HUES6 (cell line): ENCODE data around the gene VAV2.

ENCODE experiments used
- H3K27ac ChIP-seq: 2 replicates; pipeline ENCODE4 v1.7.0; 2013; ENCODE audit warnings: low read depth, mild to moderate bottlenecking, low read length, inconsistent platforms
- H3K27me3 ChIP-seq: 2 replicates; pipeline ENCODE4 v1.6.1; 2013; ENCODE audit warnings: low read length; ENCODE audit not compliant: control insufficient read depth, insufficient read depth
- H3K36me3 ChIP-seq: 2 replicates; pipeline ENCODE4 v1.6.1; 2013; ENCODE audit warnings: low read length; ENCODE audit not compliant: control insufficient read depth, insufficient read depth
- H3K4me1 ChIP-seq: 2 replicates; pipeline ENCODE4 v1.6.1; 2013; ENCODE audit warnings: low read length; ENCODE audit not compliant: control insufficient read depth, insufficient read depth
- H3K4me3 ChIP-seq: 2 replicates; pipeline ENCODE4 v1.5.1; 2013; ENCODE audit warnings: low read depth, low read length
- H3K9ac ChIP-seq: one replicate; pipeline ENCODE4 v1.6.1; 2013; ENCODE audit warnings: mild to moderate bottlenecking, low read length
- H3K9me3 ChIP-seq: 2 replicates; pipeline ENCODE4 v1.6.1; 2013; ENCODE audit warnings: low read depth, low read length; ENCODE audit not compliant: control insufficient read depth, insufficient read depth

The VAV2 gene, protein sequence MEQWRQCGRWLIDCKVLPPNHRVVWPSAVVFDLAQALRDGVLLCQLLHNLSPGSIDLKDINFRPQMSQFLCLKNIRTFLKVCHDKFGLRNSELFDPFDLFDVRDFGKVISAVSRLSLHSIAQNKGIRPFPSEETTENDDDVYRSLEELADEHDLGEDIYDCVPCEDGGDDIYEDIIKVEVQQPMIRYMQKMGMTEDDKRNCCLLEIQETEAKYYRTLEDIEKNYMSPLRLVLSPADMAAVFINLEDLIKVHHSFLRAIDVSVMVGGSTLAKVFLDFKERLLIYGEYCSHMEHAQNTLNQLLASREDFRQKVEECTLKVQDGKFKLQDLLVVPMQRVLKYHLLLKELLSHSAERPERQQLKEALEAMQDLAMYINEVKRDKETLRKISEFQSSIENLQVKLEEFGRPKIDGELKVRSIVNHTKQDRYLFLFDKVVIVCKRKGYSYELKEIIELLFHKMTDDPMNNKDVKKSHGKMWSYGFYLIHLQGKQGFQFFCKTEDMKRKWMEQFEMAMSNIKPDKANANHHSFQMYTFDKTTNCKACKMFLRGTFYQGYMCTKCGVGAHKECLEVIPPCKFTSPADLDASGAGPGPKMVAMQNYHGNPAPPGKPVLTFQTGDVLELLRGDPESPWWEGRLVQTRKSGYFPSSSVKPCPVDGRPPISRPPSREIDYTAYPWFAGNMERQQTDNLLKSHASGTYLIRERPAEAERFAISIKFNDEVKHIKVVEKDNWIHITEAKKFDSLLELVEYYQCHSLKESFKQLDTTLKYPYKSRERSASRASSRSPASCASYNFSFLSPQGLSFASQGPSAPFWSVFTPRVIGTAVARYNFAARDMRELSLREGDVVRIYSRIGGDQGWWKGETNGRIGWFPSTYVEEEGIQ

DNA sequence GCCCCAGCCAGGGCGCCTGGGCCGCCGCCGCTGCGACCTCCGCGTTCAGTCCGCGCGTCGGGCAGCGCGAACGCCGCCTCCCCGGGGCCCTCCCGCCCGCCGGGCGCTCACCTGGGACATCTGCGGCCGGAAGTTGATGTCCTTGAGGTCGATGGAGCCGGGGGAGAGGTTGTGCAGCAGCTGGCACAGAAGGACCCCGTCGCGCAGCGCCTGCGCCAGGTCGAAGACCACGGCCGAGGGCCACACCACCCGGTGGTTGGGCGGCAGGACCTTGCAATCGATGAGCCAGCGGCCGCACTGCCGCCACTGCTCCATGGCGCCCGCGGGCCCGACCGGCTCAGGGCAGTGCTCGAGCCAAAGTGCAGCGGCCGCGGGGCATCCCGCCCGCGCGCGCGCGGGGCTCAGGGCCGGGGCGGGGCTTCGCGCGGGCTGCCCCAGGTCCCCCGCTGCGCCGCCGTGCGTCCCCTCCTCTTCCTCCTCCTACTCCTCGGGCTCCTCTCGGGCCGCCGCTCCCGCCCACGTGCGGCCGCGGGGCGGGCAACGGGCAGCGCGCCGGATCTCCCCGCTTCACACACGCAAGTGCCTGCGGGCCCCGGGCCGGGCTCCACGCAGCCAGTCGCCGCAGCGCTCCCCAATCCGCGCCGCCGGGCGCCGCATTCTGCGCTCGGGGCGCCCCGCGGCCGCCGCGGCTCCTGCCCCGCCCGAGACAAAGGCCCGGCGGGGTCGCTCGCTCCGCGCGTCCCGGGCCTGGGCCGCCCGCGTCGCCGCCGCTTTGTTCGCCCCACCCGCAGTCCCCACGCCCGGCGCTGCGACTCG lies at the start of gene VAV2:
VAV2 (minus strand) TSS at position 361 of the 816 bp plus-strand sequence; CDS start at position 315, 46 bp downstream.
- Histone ChIP-seq H3K27me3 (peaks cover 3% of the 10 kb centered on the region; the same call in 1 of the 2 replicates), H3K4me1 (peaks cover 26% of the 10 kb centered on the region), H3K36me3 (no peaks in the 10 kb centered on the region), H3K27ac (peak within 1 kb of the TSS; percentile 95), H3K4me3 (peak within 1 kb of the TSS; percentile 96), H3K9ac (peak within 1 kb of the TSS; percentile 86), H3K9me3 (no peaks in the 10 kb centered on the region)

DNA sequence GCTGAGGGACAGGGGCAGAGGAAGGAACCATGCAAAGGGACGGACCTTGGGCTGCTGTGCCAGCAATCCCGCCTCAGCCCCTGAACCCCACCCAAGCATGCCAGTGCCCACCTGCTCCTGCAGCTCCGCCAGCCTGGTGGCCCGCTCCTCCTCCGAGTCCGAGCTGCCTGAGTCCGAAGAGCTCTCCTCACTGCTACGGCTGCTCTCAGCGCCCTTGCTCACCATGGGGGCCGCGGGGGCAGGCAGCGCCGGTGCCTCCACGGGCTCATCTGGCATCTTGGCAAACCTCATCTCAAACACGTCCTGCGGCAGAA lies 49.5 kb upstream of the VAV2 start:
- Histone ChIP-seq H3K9me3 (no peaks in the 10 kb centered on the region), H3K4me3 (no peak overlapping the region), H3K4me1 (no peaks in the 10 kb centered on the region), H3K27ac (no peak overlapping the region), H3K27me3 (no peaks in the 10 kb centered on the region), H3K9ac (no peak overlapping the region), H3K36me3 (peaks cover 92% of the 10 kb centered on the region)

DNA sequence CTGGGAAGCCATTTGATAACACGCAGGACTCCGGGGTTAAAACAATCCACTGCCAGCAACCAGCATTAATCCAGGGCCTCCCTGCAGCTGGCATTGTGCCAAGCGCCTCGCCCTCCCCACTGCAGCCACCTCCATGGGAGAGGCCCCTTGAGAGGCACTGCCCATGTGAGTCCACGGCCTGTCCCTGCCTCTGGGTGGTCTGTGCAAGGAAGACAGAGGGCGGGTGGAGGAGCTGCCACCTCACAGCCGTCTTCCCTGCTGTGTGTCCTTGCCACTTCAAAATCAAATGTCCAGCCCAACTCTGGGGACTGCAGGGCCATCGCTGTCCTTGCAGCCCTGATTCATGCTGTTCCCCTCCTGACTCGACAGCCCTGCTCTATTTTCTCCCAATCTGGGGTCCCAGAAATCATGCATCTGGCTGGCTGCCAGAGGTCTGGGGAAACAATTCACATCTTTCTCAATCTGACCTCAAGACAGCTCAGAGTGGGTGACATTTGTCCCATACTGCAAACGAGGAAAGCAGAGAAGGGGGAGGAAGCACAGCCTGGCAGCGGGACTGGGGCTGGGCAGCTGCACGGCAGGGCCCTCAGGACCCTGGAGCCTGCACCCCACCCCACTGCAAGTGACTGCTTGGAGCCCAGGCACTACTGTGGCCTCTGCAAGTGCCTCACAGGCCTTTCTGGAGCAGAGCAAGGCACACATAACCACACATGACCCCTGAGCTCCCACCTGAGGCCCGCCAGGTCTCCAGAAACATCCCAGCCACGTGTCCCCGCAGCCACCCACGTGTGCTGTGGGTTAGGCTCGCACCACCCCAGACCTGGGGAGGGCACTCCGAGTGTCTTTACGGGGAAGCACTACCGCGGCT lies 48.9 kb upstream of the VAV2 start:
- H3K9me3 ChIP-seq, result no peaks in the 10 kb centered on the region
- H3K27ac ChIP-seq, result no peak overlapping the region
- H3K4me1 ChIP-seq, result no peaks in the 10 kb centered on the region
- H3K36me3 ChIP-seq, result peaks cover 91% of the 10 kb centered on the region
- H3K4me3 ChIP-seq, result no peak overlapping the region
- no peaks in the 10 kb centered on the region for H3K27me3 ChIP-seq
- no peak overlapping the region for H3K9ac ChIP-seq

DNA sequence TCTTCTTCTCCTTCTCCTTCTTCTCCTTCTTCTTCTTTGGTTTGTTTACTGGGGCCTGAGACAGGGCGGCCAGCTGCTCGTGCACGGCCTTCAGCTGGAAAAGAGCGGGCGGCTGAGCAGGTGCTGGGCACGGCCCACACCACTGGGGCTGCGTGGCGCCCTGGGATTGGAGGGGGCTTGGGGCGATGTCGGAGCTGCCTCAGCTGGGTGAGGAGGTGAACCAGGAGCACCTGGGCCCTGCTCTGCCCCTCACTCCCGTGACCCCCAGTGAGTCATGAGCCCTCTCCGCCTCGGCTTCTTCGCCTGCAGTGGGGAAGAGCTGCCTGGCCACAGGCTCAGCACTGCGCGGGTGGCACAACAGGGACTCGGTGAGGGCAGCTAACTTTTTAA lies 48.0 kb upstream of the VAV2 start:
- Histone ChIP-seq H3K4me3 (no peak overlapping the region), H3K9ac (no peak overlapping the region), H3K27ac (no peak overlapping the region), H3K27me3 (no peaks in the 10 kb centered on the region), H3K9me3 (no peaks in the 10 kb centered on the region), H3K36me3 (peaks cover 91% of the 10 kb centered on the region), H3K4me1 (no peaks in the 10 kb centered on the region)

DNA sequence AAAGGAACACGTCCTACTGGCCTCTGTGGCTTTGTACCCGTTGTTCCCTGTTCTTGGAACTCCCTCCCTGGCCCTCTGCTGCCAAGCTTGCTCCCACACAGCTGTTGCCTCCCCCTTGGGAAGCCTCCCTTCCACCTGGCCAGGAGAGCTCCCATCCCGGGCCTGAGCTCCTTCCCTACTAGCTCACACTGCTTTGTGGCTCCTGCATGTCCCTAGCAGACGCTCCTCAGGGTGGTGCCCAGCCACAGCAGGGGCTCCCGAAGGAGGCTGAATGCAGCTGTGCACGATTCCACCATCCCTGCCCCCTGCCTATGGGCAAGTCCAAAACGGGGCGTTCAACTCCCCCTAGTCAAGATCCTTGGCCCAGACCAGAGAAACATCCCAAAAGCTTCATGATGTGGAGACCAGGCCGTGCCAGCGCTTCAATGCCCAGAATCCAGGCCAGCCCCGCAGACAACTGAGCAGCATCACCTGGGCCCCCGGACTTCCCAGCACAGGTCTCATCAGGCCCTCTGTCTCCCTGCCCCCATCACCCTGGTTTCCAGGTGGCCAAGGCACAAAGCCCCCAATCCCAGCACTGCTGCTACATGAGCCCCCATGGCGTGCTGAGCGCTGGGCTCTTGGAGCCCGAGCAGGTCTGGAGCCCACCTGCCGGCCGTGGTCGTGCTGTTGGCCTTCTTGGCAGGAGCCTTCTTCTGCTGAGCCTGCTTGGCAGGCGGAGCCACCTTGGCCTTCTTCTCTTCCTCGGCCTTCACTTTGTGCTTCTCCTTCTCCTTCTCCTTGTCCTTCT lies 47.5 kb upstream of the VAV2 start:
- Histone ChIP-seq H3K27me3 (no peaks in the 10 kb centered on the region), H3K27ac (no peak overlapping the region), H3K9me3 (no peaks in the 10 kb centered on the region), H3K4me3 (no peak overlapping the region), H3K36me3 (peaks cover 91% of the 10 kb centered on the region), H3K4me1 (no peaks in the 10 kb centered on the region), H3K9ac (no peak overlapping the region)

DNA sequence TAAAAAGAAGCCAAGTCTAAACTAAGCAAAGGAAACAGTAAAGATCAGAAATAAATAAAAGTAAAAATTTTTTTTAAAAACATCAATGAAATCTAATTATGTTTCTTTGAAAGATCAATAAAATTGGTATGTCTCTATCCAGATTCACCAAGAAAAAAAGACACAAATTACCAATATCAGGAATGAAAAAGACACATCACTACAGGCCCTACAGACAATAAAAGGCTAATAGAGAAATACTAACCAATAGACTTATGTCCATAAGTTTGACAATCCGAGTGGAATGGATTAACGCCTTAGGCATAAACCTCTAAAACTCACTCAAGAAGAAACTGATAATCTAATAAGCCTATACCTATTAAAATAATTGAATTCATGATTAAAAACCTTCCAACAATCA lies 45.5 kb upstream of the VAV2 start:
- Histone ChIP-seq H3K27ac (no peak overlapping the region), H3K4me3 (no peak overlapping the region), H3K36me3 (peaks cover 90% of the 10 kb centered on the region), H3K9ac (no peak overlapping the region), H3K27me3 (no peaks in the 10 kb centered on the region), H3K9me3 (no peaks in the 10 kb centered on the region), H3K4me1 (no peaks in the 10 kb centered on the region)

DNA sequence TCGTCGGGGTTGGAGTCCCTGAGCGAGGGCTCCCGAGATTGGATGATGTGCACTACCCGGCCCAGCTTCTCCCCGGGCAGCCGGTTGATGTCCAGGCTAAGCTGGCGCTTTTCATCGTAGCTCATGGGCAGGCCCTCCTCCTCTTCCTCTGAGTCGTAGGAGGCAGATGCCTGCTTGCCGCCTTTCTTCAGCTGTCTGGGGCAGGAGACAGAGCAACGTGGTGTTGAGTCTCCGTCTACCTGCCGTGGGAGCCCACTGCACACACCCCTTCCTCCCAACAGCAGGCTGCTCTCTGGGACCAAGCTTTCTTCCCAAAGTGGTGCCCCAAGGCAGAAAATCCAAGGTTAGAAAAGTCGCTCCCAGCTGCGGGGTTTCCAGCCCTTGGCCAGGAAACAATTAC lies 44.0 kb upstream of the VAV2 start:
- H3K27ac ChIP-seq, result no peak overlapping the region
- H3K27me3 ChIP-seq, result no peaks in the 10 kb centered on the region
- no peaks in the 10 kb centered on the region for H3K4me1 ChIP-seq
- H3K9ac ChIP-seq, result no peak overlapping the region
- H3K9me3 ChIP-seq, result no peaks in the 10 kb centered on the region
- no peak overlapping the region for H3K4me3 ChIP-seq
- H3K36me3 ChIP-seq, result peaks cover 90% of the 10 kb centered on the region

DNA sequence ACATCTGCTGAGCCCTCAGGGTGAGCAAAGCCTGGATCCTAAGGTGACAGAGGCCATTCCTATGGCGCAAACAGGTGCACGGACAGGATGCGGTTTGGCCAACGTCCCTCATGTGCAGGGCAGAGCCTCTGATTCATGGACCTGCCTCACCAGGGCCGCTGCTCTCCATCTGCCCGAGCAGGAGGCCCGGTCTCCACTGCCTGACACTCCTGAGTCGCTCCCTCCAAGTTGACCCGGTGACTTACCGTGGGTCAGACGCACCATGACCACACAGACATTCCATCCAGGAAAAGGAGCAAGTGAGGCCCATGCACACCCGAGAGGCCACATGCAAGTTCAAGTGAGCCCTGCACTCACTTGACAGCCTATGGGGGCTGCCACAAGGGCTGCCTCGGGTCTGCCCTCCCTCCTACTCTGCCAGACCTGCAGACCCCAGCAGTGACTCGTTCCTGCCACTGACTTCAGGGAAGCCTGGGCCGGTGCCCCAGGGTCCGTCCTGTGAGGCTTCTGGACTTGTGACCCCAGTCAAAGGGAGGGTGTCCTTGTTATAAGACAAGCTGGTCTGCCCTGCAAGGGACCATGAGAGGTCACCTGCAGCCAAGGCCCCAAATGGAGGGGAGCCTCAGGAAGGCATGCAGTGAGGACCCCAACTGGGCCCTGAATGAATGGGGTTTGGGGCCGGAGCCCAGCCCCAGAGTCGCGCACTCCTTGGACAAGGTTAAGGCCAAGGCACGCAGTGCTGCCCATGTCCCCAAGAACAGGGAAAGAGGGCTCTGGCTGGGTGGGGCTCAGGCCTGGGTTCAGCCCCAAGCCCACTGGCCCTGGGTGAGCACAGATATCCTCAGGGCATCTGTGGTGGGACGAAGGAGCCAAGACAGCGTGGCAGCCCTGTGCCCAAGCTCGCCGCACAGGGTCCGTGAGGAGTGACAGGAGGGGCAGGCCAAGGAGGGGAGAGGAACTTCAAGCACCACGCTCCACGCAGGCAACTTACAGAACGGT lies 43.2 kb upstream of the VAV2 start:
- H3K36me3 ChIP-seq, result peaks cover 90% of the 10 kb centered on the region
- no peak overlapping the region for H3K9ac ChIP-seq
- no peak overlapping the region for H3K27ac ChIP-seq

More for the DNA sequence above, 43.2 kb upstream of the VAV2 start:
- H3K27me3 ChIP-seq, result no peaks in the 10 kb centered on the region
- no peaks in the 10 kb centered on the region for H3K4me1 ChIP-seq
- no peak overlapping the region for H3K4me3 ChIP-seq
- no peaks in the 10 kb centered on the region for H3K9me3 ChIP-seq
